CD4-positive, CD25-positive, alpha-beta regulatory T cell (primary cell): Measurements from ENCODE around the gene PTPRN2. TPM values are rescaled to one million over a fixed set of nuclear protein-coding genes. Genes with fewer than 3 reads are reported as not detected.
"Not testable (repeated sequence)": the region's sequence is repeated elsewhere in the genome, so short reads cannot be mapped to it uniquely, and the experiment has no call there.

ENCODE experiments used
- ATAC-seq, 2 donors: fragments of 150-1000 bp; cut with Tn5 transposase; one replicate each; pipeline ENCODE4 v1.10.0; 2021; ENCODE audit warnings: low read depth in 2 of 2, moderate number of reproducible peaks in 2 of 2, moderate library complexity in 1 of 2
- DNase-seq, 3 donors: peaks; one replicate each; pipeline versions ENCODE4 v3.0.0 to v3.0.0-alpha.2; 2012 to 2022; ENCODE audit warnings: mixed read lengths in 1 of 3
- H3K27ac ChIP-seq: one replicate; pipeline ENCODE4 v1.7.0; 2013; ENCODE audit warnings: mild to moderate bottlenecking, low read length; ENCODE audit not compliant: insufficient read depth, poor library complexity, severe bottlenecking
- H3K27me3 ChIP-seq: one replicate; pipeline ENCODE4 v1.7.0; 2013; ENCODE audit warnings: low read length; ENCODE audit not compliant: control insufficient read depth, insufficient read depth
- H3K36me3 ChIP-seq: one replicate; pipeline ENCODE4 v1.7.0; 2013; ENCODE audit warnings: mild to moderate bottlenecking, low read length, moderate library complexity; ENCODE audit not compliant: control insufficient read depth, insufficient read depth
- H3K4me1 ChIP-seq: 2 replicates; pipeline ENCODE4 v1.7.0; 2013; ENCODE audit warnings: mild to moderate bottlenecking, low read length; ENCODE audit not compliant: insufficient read depth, control insufficient read depth, poor library complexity, severe bottlenecking
- H3K4me3 ChIP-seq: one replicate; pipeline ENCODE4 v1.7.0; 2013; ENCODE audit warnings: low read depth, mild to moderate bottlenecking, low read length, moderate library complexity
- H3K9me3 ChIP-seq, 2 experiments: 1 replicate in 1 of 2; 2 replicates in 1 of 2; pipeline ENCODE4 v1.7.0; 2013; ENCODE audit warnings: low read length in 2 of 2, mild to moderate bottlenecking in 1 of 2, moderate library complexity in 1 of 2; ENCODE audit not compliant: control insufficient read depth in 2 of 2
- H3K27ac Mint-ChIP-seq, 3 donors: one replicate each; pipeline ENCODE4 v1.8.0; 2020 to 2022; ENCODE audit warnings: mild to moderate bottlenecking in 3 of 3, mixed read lengths in 3 of 3, moderate library complexity in 2 of 3
- H3K27me3 Mint-ChIP-seq: one replicate; pipeline ENCODE4 v1.8.0; 2022; ENCODE audit warnings: mild to moderate bottlenecking, mixed read lengths
- H3K36me3 Mint-ChIP-seq: one replicate; pipeline ENCODE4 v1.8.0; 2020; ENCODE audit warnings: mixed read lengths
- H3K4me1 Mint-ChIP-seq, 4 donors: one replicate each; pipeline ENCODE4 v1.8.0; 2020 to 2022; ENCODE audit warnings: mixed read lengths in 4 of 4, mild to moderate bottlenecking in 1 of 4
- H3K4me3 Mint-ChIP-seq, 4 donors: one replicate each; pipeline ENCODE4 v1.8.0; 2020 to 2022; ENCODE audit warnings: mild to moderate bottlenecking in 4 of 4, mixed read lengths in 4 of 4, moderate library complexity in 3 of 4
- H3K9me3 Mint-ChIP-seq, 7 donors: one replicate each; pipeline ENCODE4 v1.8.0; 2020 to 2022; ENCODE audit warnings: mixed read lengths in 7 of 7, mild to moderate bottlenecking in 3 of 7, moderate library complexity in 2 of 7
- polyA plus RNA-seq, 4 donors: library from polyadenylated mRNA; unstranded; fragments of 300-500 nt; fragmentation: Illumina TruSeq; gene quantifications; one replicate each; pipeline ENCODE4 v1.2.3, GENCODE V29; 2021
- total RNA-seq: library from RNA; stranded (reverse); gene quantifications from one replicate; pipeline ENCODE4 v1.2.3, GENCODE V29; 2022

Gene PTPRN2
- total and polyA plus RNA-seq, 5 donors from 2014 or later, result 1.6 to 4.7 (median 2.7) TPM

DNA sequence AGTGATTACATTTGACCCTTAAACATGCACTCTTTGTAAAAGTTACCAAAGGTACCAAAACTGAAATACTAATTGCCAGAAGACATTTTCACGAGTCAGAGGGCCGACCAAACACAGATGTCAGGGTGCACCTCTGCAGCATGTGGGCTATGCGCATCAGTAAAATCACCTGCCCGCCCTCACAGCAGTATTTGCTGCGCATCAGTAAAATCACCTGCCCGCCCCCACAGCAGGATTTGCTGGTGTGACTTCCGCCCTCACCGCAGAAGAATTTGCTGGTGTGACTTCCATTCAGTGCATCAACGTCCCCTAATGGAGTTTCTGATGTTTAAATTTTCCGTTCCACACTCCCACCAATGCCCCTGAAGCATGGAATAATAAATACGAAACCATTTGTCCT lies 202.9 kb downstream of the PTPRN2 start:
- H3K4me1 Mint-ChIP-seq, result no peaks in the 10 kb centered on the region
- no peaks in the 10 kb centered on the region for H3K36me3 Mint-ChIP-seq
- DNase-seq (no peak), ATAC-seq (no peak)
- H3K27ac Mint-ChIP-seq, result no peak overlapping the region
- H3K4me3 Mint-ChIP-seq, result no peak overlapping the region
- H3K9me3 Mint-ChIP-seq, result peaks cover 0 to 12% (median 5%) of the 10 kb centered on the region in 7 donors
- H3K27me3 ChIP-seq, result no peaks in the 10 kb centered on the region
- H3K36me3 ChIP-seq, result no peaks in the 10 kb centered on the region
- H3K4me3 ChIP-seq, result no peak overlapping the region
- no peak overlapping the region for H3K27ac ChIP-seq
- H3K9me3 ChIP-seq, result no peaks in the 10 kb centered on the region
- H3K4me1 ChIP-seq, result no peaks in the 10 kb centered on the region
- H3K27me3 Mint-ChIP-seq, result no peaks in the 10 kb centered on the region

DNA sequence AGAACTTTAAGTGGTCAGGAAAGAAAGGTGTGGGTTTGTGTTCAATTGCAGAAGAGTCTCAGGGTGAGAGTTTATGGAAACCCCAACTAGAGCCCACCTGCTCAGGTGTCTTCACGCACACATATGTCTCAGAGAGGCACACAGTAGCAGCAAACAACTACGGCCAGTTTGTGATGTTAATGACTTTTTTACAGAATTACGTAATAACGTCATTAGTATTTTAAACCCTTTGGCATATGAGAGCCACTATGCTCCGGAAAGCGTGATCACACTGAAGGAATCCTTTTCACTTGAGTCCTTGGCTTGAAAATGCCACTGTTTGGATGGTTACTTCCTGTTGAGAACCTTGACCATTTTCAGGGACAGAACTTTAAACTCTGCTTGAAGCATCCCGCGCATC lies 204.0 kb downstream of the PTPRN2 start:
- no peaks in the 10 kb centered on the region for H3K4me1 ChIP-seq
- no peak overlapping the region for H3K27ac ChIP-seq
- no peaks in the 10 kb centered on the region for H3K9me3 ChIP-seq
- Mint-ChIP-seq H3K27me3 (no peaks in the 10 kb centered on the region), H3K27ac (no peak overlapping the region), H3K4me3 (no peak overlapping the region), H3K36me3 (no peaks in the 10 kb centered on the region), H3K9me3 (peaks cover 0 to 12% (median 5%) of the 10 kb centered on the region in 7 donors), H3K4me1 (no peaks in the 10 kb centered on the region)
- H3K27me3 ChIP-seq, result no peaks in the 10 kb centered on the region
- H3K4me3 ChIP-seq, result no peak overlapping the region
- no peaks in the 10 kb centered on the region for H3K36me3 ChIP-seq
- ATAC-seq, result no peak
- DNase-seq, result no peak

DNA sequence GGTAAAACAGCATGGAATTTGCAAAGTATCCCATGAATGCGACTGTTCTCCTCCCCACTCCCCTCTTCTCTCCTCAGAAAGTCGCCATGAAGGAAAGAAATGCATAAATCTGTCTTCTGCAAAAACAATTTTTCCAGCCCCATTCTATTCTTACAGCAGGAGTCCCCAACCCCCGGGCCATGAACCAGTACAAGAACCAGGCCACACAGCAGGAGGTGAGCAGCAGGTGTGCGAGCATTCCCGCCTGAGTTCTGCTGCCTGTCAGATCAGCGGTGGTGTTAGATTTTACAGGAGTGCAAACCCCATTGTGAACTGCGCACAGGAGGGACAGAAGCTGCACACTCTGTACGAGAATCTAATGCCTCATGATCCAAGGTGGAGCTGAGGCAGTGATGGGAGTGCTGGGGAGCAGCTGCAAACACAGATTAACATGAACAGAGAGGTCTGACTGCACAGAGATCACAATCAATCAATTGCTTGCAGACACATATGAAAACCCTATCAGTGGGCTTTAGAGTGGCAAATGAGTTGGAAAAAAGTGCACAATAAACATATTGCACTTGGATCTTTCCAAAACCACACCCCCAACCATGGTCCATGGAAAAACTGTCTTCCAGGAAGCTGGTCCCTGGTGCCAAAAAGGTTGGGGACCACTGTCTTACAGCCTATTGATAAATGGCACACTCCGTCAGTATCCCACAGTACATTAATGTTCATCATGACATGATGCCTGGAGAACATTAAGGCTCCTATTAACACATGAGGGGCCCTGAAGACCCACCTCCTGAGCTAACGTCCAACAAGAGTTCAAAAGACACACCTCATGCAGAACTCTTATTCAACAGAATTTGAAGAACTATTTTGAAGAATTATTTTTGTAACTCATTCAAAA lies 205.0 kb downstream of the PTPRN2 start:
- H3K36me3 ChIP-seq, result no peaks in the 10 kb centered on the region
- Mint-ChIP-seq H3K9me3 (peaks cover 0 to 12% (median 5%) of the 10 kb centered on the region in 7 donors), H3K4me1 (no peaks in the 10 kb centered on the region), H3K36me3 (no peaks in the 10 kb centered on the region), H3K27me3 (no peaks in the 10 kb centered on the region), H3K4me3 (no peak overlapping the region), H3K27ac (no peak overlapping the region)
- ATAC-seq (no peak), DNase-seq (no peak)
- no peaks in the 10 kb centered on the region for H3K9me3 ChIP-seq
- H3K4me3 ChIP-seq, result no peak overlapping the region
- no peaks in the 10 kb centered on the region for H3K27me3 ChIP-seq
- no peaks in the 10 kb centered on the region for H3K4me1 ChIP-seq
- H3K27ac ChIP-seq, result no peak overlapping the region

DNA sequence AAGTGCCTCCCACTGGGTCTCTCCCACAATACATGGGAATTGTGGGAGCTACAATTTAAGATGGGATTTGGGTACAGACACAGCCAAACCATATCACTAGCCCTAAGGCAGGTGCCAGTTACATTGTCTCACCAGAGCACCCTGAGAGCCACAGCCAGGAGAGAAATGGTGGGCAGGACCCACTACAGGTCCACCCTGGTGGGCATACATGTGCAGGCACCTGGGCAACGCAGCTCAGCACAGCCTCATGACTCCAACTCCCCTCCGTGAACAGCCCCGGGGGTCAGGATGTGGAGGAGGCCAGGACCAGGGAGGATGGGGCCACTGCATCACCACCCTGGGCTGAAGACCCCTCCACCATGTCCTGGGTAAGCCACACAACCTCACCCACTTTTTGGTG lies 205.7 kb downstream of the PTPRN2 start:
- Mint-ChIP-seq H3K4me1 (no peaks in the 10 kb centered on the region), H3K36me3 (no peaks in the 10 kb centered on the region), H3K4me3 (no peak overlapping the region), H3K27me3 (no peaks in the 10 kb centered on the region), H3K27ac (no peak overlapping the region), H3K9me3 (peaks cover 0 to 12% (median 5%) of the 10 kb centered on the region in 7 donors)
- Histone ChIP-seq H3K9me3 (no peaks in the 10 kb centered on the region), H3K27me3 (no peaks in the 10 kb centered on the region), H3K4me3 (no peak overlapping the region), H3K36me3 (no peaks in the 10 kb centered on the region), H3K4me1 (no peaks in the 10 kb centered on the region), H3K27ac (no peak overlapping the region)
- DNase-seq (no peak), ATAC-seq (no peak)

DNA sequence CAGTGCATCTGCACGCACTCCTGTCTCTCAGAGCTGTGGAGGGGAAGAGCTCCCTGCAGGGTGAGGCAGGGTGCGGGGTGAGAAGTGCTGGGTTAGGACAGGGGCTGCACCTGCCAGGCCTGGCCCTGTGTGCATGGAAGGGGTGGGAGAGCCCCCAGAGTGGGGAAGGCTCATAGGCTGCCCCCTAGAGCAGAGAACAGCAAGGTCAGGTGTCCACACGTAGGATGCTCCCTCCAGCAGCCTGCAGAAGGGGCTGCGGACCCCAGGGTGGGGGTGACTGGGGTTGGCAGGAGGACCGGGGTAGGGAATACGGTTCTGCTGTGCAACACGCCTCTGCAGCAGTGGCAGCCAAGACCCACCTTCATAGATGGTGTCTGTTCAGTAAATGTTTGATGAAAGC lies 208.6 kb downstream of the PTPRN2 start:
- no peaks in the 10 kb centered on the region for H3K4me1 Mint-ChIP-seq
- Histone ChIP-seq H3K36me3 (no peaks in the 10 kb centered on the region), H3K4me3 (no peak overlapping the region), H3K9me3 (no peaks in the 10 kb centered on the region), H3K4me1 (no peaks in the 10 kb centered on the region), H3K27me3 (no peaks in the 10 kb centered on the region), H3K27ac (no peak overlapping the region)
- H3K27me3 Mint-ChIP-seq, result no peaks in the 10 kb centered on the region
- no peaks in the 10 kb centered on the region for H3K36me3 Mint-ChIP-seq
- no peak for ATAC-seq
- H3K4me3 Mint-ChIP-seq, result no peak overlapping the region
- no peak overlapping the region for H3K27ac Mint-ChIP-seq
- peaks cover 0 to 12% (median 5%) of the 10 kb centered on the region in 7 donors for H3K9me3 Mint-ChIP-seq
- DNase-seq, result no peak

DNA sequence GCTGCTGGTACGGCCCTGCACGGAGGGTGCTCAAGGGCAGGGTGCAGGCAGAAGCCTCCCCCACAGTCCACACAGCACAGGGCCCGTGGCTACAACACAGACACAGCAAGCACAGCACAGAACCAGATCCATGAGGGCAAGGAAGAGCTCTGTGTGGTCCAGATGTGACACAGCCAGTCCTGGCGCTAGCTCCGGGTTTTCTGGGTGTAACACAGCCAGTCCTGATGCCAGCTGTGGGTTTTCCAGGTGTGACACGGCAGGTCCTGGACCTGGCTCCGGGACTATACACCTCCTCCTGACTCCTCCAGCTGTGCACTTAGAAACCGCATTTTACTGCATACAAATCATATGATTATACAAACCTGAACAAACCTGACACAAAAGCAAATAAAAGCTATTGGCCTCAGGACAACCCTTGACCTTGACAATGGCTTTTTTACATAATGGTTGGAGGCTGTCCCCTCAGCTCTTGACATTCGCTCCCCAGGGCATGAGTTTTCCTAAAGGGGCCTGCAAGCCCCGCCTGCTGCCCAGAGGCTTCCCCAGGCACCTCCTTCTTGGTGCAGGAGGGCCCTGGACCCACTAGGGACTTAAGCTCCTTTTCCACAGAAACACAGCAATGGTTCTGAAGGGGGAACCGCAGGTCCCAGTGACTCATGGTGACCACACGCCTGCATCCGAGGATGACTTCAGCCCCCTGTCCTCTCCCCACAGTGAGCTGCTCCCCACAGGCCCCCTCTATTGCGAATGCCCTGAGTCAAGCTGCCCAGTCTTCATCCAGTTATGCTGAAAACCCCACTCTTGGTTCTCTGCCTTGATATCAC lies 209.6 kb downstream of the PTPRN2 start:
- no peaks in the 10 kb centered on the region for H3K36me3 Mint-ChIP-seq
- ATAC-seq (no peak), DNase-seq (no peak)
- H3K9me3 Mint-ChIP-seq, result peaks cover 0 to 12% (median 5%) of the 10 kb centered on the region in 7 donors
- no peak overlapping the region for H3K4me3 ChIP-seq
- no peaks in the 10 kb centered on the region for H3K27me3 ChIP-seq
- H3K27ac ChIP-seq, result no peak overlapping the region
- H3K27ac Mint-ChIP-seq, result no peak overlapping the region
- H3K9me3 ChIP-seq, result no peaks in the 10 kb centered on the region
- no peak overlapping the region for H3K4me3 Mint-ChIP-seq
- H3K36me3 ChIP-seq, result no peaks in the 10 kb centered on the region
- no peaks in the 10 kb centered on the region for H3K27me3 Mint-ChIP-seq
- no peaks in the 10 kb centered on the region for H3K4me1 Mint-ChIP-seq
- H3K4me1 ChIP-seq, result no peaks in the 10 kb centered on the region

DNA sequence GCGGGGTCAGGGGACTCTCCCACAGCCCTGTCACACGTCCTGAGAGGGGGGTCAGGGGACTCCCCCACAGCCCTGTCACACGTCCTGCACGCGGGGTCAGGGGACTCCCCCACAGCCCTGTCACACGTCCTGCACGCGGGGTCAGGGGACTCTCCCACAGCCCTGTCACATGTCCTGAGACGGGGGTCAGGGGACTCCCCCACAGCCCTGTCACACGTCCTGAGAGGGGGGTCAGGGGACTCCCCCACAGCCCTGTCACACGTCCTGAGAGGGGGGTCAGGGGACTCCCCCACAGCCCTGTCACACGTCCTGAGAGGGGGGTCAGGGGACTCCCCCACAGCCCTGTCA lies 210.8 kb downstream of the PTPRN2 start:
- not testable (repeated sequence) for DNase-seq, H3K27ac Mint-ChIP-seq, ATAC-seq, H3K9me3 ChIP-seq, H3K4me3 ChIP-seq, H3K27me3 ChIP-seq, H3K4me3 Mint-ChIP-seq, H3K4me1 ChIP-seq, H3K4me1 Mint-ChIP-seq, H3K36me3 ChIP-seq, H3K27ac ChIP-seq, H3K27me3 Mint-ChIP-seq, H3K36me3 Mint-ChIP-seq
- peaks cover 0 to 11% (median 5%) of the 10 kb centered on the region in 7 donors for H3K9me3 Mint-ChIP-seq
